GM12864 (cell line): Measurements from ENCODE around the gene COX7B2.

ENCODE experiments used
- DNase-seq: peaks from one replicate; pipeline ENCODE4 v3.0.0-alpha.2; 2011; ENCODE audit warnings: low read depth
- H3K4me3 ChIP-seq: 2 replicates; pipeline ENCODE4 v1.5.1; 2011; ENCODE audit warnings: mild to moderate bottlenecking, low read depth, low read length, control low read depth
- TF ChIP-seq, protein P1 (sequence below): IDR thresholded peaks from 2 replicates; pipeline ENCODE4 v1.5.1; 2011; ENCODE audit warnings: low read depth, mild to moderate bottlenecking, moderate library complexity, low read length, control low read depth, inconsistent platforms; ENCODE audit errors: missing control alignments

COX7B2 gene

DNA sequence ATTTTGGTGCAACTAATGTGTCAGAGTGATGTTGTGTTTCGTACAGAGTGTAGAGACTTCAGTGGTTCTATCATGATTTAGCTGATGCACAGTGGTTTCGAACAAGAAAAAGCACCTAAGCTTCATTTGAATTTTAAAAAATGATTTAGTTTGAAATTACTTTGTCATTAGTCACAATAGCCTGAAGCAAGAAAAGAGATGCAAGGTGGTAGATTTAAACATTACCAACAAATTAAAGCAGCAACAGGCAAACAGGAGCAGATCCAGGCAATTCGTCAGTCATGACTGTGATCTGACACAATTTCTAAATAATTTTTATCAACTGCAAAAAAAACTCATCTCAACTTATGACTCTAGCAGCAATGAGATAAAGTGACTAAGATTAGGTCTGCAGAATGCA is 24.6 kb upstream of the COX7B2 start:
- no peak overlapping the region for H3K4me3 ChIP-seq
- TF ChIP-seq, protein P1, sequence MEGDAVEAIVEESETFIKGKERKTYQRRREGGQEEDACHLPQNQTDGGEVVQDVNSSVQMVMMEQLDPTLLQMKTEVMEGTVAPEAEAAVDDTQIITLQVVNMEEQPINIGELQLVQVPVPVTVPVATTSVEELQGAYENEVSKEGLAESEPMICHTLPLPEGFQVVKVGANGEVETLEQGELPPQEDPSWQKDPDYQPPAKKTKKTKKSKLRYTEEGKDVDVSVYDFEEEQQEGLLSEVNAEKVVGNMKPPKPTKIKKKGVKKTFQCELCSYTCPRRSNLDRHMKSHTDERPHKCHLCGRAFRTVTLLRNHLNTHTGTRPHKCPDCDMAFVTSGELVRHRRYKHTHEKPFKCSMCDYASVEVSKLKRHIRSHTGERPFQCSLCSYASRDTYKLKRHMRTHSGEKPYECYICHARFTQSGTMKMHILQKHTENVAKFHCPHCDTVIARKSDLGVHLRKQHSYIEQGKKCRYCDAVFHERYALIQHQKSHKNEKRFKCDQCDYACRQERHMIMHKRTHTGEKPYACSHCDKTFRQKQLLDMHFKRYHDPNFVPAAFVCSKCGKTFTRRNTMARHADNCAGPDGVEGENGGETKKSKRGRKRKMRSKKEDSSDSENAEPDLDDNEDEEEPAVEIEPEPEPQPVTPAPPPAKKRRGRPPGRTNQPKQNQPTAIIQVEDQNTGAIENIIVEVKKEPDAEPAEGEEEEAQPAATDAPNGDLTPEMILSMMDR, result no peak
- no peak for DNase-seq

DNA sequence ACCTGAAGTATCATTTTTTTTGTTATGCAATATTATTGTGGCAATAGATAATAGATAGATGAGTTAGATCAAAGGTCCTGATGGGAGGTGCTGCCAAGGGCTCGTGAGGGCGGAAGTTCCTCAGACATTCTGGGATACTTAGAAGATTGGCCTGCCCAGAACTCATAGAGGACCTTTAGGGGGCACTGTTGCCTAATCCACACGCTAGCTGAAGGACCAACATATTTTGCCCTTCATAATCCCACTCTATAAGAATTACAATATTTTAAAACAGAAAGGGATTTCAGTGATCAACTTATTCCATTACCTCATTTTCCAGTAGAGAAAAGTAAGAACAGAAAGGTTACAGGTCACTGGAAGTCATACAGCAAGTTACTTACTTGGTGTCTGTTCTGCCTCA is 22.9 kb upstream of the COX7B2 start:
- H3K4me3 ChIP-seq, result no peak overlapping the region
- TF ChIP-seq, protein P1, result peak; percentile 70
- peak; percentile 10 for DNase-seq

DNA sequence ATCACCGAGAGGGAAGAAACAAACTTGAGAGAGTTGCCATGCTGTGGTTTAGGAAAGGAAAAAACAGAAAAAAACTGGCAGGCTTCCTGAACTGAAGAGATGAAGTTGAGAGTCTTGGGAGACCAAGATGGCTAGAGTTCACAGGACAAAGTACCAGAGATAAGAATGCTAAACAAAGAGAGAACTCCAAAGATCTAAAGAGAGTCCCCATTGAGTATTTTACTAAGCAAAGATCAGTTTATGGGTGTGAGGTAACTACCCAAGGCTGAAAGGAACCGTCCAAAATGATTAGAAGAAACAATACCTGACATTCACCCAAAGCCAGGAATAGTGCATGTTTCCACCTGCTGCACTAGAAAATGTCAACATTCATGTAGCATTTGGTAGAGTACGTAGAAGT is 21.8 kb upstream of the COX7B2 start:
- H3K4me3 ChIP-seq, result no peak overlapping the region
- DNase-seq, result no peak

DNA sequence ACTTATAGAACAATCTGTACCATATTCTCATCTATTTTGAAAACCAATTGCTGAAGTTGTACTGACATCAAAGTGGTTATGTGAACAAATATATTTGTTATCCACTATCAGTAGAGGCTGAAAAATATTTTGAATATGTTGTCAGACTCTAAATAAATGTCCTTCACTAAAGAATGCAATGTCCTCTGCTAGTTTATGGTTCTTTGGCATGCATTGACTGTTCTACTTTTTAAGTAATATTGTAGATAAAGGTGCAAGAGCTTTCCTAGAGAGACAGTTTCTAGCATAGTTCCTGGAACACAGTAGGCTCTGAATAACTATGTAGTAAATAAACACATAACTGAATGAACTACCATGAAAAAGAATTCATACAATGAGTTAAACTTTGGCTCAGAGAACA is 18.2 kb upstream of the COX7B2 start:
- DNase-seq, result no peak
- TF ChIP-seq, protein P1, result no peak
- H3K4me3 ChIP-seq, result no peak overlapping the region

More for the DNA sequence above, 21.8 kb upstream of the COX7B2 start:
- TF ChIP-seq, protein P1, result no peak

DNA sequence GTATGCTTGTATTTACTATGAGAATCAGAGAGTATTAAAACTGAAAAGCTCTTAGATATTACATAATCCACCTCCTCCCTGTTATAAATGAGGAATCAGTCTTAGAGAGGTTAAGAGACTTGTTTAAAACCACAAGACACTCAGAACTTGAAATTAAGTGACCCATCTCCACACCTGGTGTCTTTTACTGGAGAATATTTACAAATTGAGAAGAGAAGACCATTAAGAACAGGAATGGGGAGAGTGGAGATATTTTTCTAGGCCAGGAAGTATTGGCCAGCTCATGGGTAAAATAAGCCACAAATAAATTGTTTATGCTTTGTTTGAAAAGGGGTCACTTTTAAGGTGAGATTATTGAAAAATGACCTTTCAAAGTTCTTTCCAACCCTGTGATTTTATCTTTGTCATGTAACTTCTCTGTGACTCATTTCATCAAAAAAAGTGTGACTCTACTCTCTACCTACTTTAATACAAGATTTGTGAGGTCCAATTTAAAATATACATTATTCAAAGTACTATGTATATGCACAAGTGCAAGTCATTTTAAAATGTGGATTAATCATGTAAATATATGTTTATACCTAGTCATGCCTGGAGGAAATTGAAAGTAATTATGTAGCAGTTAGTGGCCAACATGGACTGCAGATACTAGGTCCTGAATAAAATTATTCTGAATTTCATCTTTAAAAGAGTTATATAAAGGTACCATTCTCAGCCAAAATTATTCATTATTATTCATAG is 15.9 kb upstream of the COX7B2 start:
- H3K4me3 ChIP-seq, result no peak overlapping the region
- no peak for DNase-seq
- TF ChIP-seq, protein P1, result no peak

DNA sequence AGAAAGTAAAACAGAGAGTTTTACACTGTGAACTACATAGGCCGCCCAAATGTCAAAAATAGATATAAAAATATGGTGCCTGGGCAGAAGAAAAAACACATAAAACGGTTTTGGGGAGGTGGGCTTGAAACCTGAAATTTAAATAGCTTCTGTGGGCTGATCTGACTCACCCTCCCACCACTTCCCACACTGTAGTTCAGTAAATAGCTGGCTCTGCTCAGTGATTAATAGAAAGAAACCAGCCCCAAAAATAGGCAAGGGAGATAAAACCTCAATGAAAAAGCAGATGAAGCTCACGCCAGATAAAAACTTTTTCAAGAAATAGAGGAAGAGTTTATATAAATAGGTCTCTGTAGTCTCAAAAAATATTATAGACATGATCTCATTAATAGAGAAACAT is 13.2 kb upstream of the COX7B2 start:
- DNase-seq, result no peak
- TF ChIP-seq, protein P1, result no peak
- H3K4me3 ChIP-seq, result no peak overlapping the region

DNA sequence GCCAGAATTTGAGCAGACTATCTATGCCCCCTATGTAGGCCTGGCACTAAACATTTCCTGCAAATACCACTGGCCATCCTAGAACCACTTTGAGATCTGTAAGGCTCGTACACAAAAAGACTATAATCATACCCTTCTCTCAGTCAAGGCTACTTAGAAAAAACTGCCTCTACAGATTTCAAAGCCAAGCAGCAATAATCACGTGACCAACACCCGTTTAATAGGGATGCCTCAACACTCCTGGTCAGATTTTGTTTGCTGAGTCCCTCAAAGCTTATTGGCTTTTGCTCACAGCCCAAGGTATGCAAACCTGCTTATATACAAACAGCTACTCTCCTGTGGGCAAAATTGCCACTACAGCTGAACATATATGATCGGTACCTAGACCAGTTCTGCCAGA is 897 bp downstream of the COX7B2 start:
- no peak overlapping the region for H3K4me3 ChIP-seq
- TF ChIP-seq, protein P1, result no peak
- no peak for DNase-seq
